Endodermal cell (in vitro differentiated cells): ENCODE results near the gene WNT9B. TPM values are rescaled to one million over a fixed set of nuclear protein-coding genes. Genes with fewer than 3 reads are reported as not detected.
"Not testable (repeated sequence)": the region's sequence is repeated elsewhere in the genome, so short reads cannot be mapped to it uniquely, and the experiment has no call there.

Source experiments
- DNase-seq: peaks from one replicate; pipeline ENCODE4 v3.0.0-alpha.2; 2017
- H3K27ac ChIP-seq: 2 replicates; pipeline ENCODE4 v1.5.1; 2013; ENCODE audit warnings: mild to moderate bottlenecking, low read depth, low read length, moderate library complexity
- H3K27me3 ChIP-seq: 2 replicates; pipeline ENCODE4 v1.6.1; 2013; ENCODE audit warnings: mild to moderate bottlenecking, low read length, moderate library complexity; ENCODE audit not compliant: insufficient read depth, control insufficient read depth, poor library complexity, severe bottlenecking
- H3K36me3 ChIP-seq: 2 replicates; pipeline ENCODE4 v1.7.0; 2013; ENCODE audit warnings: mild to moderate bottlenecking, low read length, moderate library complexity; ENCODE audit not compliant: control insufficient read depth, insufficient read depth
- H3K4me1 ChIP-seq: one replicate; pipeline ENCODE4 v1.7.0; 2013; ENCODE audit warnings: low read length; ENCODE audit not compliant: control insufficient read depth, insufficient read depth
- H3K4me3 ChIP-seq: 2 replicates; pipeline ENCODE4 v1.5.1; 2013; ENCODE audit warnings: mild to moderate bottlenecking, low read length, moderate library complexity
- H3K9ac ChIP-seq: 2 replicates; pipeline ENCODE4 v1.6.1; 2013; ENCODE audit warnings: mild to moderate bottlenecking, low read length, moderate library complexity; ENCODE audit not compliant: poor library complexity, severe bottlenecking; ENCODE audit errors: extremely low read depth
- H3K9me3 ChIP-seq: 2 replicates; pipeline ENCODE4 v1.6.1; 2013; ENCODE audit warnings: mild to moderate bottlenecking, low read length, moderate library complexity; ENCODE audit not compliant: control insufficient read depth
- H3K27ac Mint-ChIP-seq: 2 replicates; pipeline ENCODE4 v1.8.0; 2020; ENCODE audit warnings: mixed read lengths
- H3K27me3 Mint-ChIP-seq: 2 replicates; pipeline ENCODE4 v1.8.0; 2021; ENCODE audit warnings: mild to moderate bottlenecking, mixed read lengths; ENCODE audit not compliant: insufficient read depth
- H3K36me3 Mint-ChIP-seq: 2 replicates; pipeline ENCODE4 v1.8.0; 2020; ENCODE audit warnings: low read depth, mixed read lengths
- H3K4me1 Mint-ChIP-seq: 2 replicates; pipeline ENCODE4 v1.8.0; 2020; ENCODE audit warnings: mixed read lengths
- H3K4me3 Mint-ChIP-seq: 2 replicates; pipeline ENCODE4 v1.8.0; 2020; ENCODE audit warnings: mild to moderate bottlenecking, moderate library complexity, mixed read lengths
- H3K9me3 Mint-ChIP-seq: 2 replicates; pipeline ENCODE4 v1.8.0; 2020; ENCODE audit warnings: mild to moderate bottlenecking, mixed read lengths
- WGBS, 2 experiments: methylation state at CpG; one replicate each; pipeline versions ENCODE4 v1.1.5 to v1.1.7; 2013; ENCODE audit warnings: missing lambda C conversion rate in 2 of 2, mixed read lengths in 1 of 2; ENCODE audit not compliant: insufficient coverage in 1 of 2, insufficient read length in 1 of 2; 5-methylcytosine and 5-hydroxymethylcytosine counted together
- total RNA-seq, 2 donors: library from RNA; stranded (reverse); fragmentation: NEBNext Ultra II Directional in 1 of 2; extraction: Animal tissue kit (Norgen Biotek cat#: 25700) in 1 of 2; gene quantifications; 2 replicates in 1 of 2; 3 replicates in 1 of 2; pipeline ENCODE4 v1.2.1, GENCODE V29; 2021
- TF ChIP-seq, protein P1 (sequence below): fragments of 200-600 bp; sonication (generic); conservative IDR thresholded peaks from 2 replicates; pipeline ENCODE4 v1.5.0; 2021; ENCODE audit warnings: antibody characterized with exemption, mild to moderate bottlenecking

The WNT9B gene
- total RNA-seq, 2 donors from 2014 or later = 0.33 TPM; not detected in 1

DNA sequence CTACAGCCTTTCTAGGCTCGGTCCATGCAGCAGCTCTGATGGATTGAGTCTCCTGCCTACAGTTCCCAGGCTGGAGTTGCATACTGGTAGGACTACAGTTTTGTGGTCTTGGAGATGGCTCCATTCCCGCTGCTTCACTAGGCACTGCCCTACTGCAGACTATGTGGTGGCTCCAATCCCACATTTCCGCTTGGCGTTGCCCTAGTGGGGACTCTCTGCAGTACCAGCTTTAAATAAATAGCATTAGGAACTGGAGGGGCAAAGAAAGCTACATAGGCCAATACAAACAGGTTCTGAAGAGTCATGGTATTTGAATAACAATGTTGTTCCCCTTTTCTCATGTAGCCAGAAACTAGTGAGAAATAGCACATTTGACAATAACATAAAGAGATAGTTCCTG lies 66.1 kb downstream of the WNT9B start:
- Mint-ChIP-seq H3K4me3 (no peak overlapping the region), H3K4me1 (no peaks in the 10 kb centered on the region), H3K27me3 (peaks cover 35% of the 10 kb centered on the region), H3K27ac (no peak overlapping the region), H3K9me3 (no peaks in the 10 kb centered on the region), H3K36me3 (no peaks in the 10 kb centered on the region)
- Histone ChIP-seq H3K27me3 (peaks cover 11% of the 10 kb centered on the region), H3K9ac (no peak overlapping the region), H3K9me3 (no peaks in the 10 kb centered on the region), H3K4me3 (no peak overlapping the region), H3K4me1 (no peaks in the 10 kb centered on the region), H3K27ac (no peak overlapping the region), H3K36me3 (no peaks in the 10 kb centered on the region)
- WGBS, 2 experiments = 68 to 85% methylated on average over 2 to 4 of the region's 4 CpGs
- DNase-seq = no peak
- TF ChIP-seq, protein P1, sequence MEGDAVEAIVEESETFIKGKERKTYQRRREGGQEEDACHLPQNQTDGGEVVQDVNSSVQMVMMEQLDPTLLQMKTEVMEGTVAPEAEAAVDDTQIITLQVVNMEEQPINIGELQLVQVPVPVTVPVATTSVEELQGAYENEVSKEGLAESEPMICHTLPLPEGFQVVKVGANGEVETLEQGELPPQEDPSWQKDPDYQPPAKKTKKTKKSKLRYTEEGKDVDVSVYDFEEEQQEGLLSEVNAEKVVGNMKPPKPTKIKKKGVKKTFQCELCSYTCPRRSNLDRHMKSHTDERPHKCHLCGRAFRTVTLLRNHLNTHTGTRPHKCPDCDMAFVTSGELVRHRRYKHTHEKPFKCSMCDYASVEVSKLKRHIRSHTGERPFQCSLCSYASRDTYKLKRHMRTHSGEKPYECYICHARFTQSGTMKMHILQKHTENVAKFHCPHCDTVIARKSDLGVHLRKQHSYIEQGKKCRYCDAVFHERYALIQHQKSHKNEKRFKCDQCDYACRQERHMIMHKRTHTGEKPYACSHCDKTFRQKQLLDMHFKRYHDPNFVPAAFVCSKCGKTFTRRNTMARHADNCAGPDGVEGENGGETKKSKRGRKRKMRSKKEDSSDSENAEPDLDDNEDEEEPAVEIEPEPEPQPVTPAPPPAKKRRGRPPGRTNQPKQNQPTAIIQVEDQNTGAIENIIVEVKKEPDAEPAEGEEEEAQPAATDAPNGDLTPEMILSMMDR = peak; percentile 29

DNA sequence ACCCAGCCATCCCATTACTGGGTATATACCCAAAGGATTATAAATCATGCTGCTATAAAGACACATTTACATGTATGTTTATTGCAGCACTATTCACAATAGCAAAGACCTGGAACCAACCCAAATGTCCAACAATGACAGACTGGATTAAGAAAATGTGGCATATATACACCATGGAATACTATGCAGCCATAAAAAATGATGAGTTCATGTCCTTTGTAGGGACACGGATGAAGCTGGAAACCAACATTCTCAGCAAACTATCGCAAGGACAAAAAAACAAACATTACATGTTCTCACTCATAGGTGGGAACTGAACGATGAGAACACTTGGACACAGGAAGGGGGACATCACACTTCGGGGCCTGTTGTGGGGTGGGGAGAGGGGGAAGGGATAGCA lies 70.6 kb downstream of the WNT9B start:
- peaks cover 11% of the 10 kb centered on the region for H3K27me3 ChIP-seq
- Mint-ChIP-seq H3K27me3 (peaks cover 20% of the 10 kb centered on the region), H3K4me3 (peak overlapping the region; percentile 91)
- not testable (repeated sequence) for H3K4me1 Mint-ChIP-seq, H3K9me3 Mint-ChIP-seq, H3K9me3 ChIP-seq, H3K27ac ChIP-seq, H3K36me3 ChIP-seq, H3K9ac ChIP-seq, DNase-seq, H3K36me3 Mint-ChIP-seq, H3K27ac Mint-ChIP-seq, H3K4me1 ChIP-seq
- H3K4me3 ChIP-seq = peak overlapping the region; percentile 99
- WGBS, 2 experiments = 63 to 100% methylated on average over 1 to 2 of the region's 4 CpGs

DNA sequence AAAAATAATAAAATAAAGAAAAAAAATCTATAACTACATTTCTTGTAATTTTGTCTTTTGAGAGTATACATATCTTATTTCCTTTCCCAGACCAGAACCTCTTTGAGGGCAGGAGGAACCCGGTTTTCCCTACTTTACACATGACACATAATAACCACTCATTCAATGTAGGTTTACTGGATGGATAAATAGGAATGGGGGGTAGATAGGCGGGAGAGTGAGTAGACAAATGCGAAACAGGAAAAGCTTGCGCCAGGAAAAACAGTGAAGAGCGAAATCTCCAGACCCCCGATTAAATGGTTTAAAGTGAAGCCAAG lies 71.1 kb downstream of the WNT9B start:
- Histone ChIP-seq H3K27ac (peak overlapping the region; percentile 100), H3K36me3 (peaks cover 5% of the 10 kb centered on the region), H3K9ac (peak overlapping the region; percentile 96), H3K27me3 (peaks cover 11% of the 10 kb centered on the region), H3K4me1 (no peaks in the 10 kb centered on the region), H3K9me3 (no peaks in the 10 kb centered on the region), H3K4me3 (peak overlapping the region; percentile 99)
- Mint-ChIP-seq H3K9me3 (no peaks in the 10 kb centered on the region), H3K27ac (peak overlapping the region; percentile 100), H3K4me1 (peaks cover 4% of the 10 kb centered on the region), H3K27me3 (peaks cover 18% of the 10 kb centered on the region), H3K4me3 (peak overlapping the region; percentile 91), H3K36me3 (no peaks in the 10 kb centered on the region)
- DNase-seq = no peak
- TF ChIP-seq, protein P1 = no peak
- 0% methylated on average over 1 to 5 of the region's 6 CpGs for WGBS, 2 experiments
